GM19395 (cell line): Measurements from ENCODE around the gene CAPN5.

Source experiments
- ATAC-seq: cut with Tn5 transposase; IDR thresholded peaks from one replicate; pipeline ENCODE4 v1.9.1; 2021; ENCODE audit warnings: mild to moderate bottlenecking, moderate library complexity; ENCODE audit not compliant: unreplicated experiment

Gene CAPN5

DNA sequence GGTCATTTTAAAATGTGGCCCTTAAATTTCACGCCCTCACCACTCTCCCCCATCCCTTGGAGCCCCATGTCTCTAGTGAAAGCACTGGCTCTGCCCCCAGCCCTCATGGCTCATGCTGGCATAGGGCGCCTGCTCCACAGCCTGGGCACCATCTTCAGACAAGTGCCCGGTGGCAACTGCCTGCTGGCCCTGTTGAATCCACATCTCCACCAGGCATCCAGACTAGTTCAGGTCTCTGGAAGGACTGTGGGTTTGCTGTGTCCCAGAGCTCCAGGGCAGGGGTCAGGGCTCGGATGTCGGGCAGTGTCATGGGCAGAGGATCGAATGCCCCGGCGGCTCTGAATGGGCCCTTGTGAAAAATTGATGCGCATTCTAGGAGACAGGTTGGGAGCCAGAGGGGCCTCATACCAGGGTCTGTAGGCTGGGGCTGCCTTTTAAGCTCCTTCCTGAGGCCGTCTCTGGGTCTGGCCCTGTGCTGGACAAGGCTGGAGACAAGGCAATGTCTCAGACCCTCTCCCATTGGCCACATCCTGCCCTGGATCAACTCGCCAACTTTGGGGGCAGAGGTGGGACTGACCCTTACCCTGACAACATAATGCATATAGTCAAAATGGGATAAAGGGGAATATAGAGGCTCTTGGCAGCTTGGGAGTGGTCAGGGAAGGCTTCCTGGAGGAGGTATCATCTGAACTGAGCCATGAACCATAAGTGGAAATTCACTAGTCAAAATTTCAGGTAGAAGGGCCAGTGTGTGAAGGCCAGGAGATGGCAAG is 62.5 kb downstream of the CAPN5 start:
- ATAC-seq: no peak

DNA sequence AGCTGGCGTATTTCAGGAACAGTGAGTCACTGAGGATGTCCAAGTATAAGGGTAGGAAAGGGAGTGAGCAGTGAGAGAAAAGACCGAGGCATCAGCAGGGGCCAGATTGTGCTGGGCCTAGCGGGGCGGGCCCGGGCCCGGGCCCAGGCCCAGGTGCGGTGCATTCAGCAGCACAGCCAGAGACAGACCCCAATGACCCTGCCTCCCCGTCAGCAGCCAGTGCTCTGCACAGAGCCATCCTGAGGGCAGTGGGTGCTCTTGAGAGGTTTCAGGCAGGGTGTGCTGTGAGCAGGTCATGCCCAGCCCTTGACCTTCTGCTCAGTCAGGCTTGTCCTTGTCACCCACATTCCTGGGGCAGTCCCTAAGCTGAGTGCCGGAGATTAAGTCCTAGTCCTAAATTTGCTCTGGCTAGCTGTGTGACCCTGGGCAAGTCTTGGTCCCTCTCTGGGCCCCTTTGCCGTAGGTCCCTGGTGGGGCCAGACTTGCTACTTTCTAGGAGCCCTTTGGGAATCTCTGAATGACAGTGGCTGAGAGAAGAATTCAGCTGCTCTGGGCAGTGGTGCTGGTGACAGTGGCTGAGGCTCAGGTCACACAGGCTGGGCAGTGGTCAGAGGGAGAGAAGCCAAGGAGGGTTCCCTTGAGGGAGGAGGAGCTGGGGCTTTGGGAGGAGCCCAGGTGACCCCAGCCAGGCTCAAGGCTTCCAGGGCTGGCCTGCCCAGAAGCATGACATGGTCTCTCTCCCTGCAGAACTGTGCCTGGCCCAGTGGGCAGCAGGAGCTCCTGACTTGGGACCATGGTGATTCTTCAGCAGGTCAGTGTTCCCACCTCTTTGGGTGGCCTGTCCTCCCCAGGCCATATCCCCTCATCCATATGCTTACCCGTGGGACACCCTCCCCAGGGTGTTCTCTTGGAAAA is 63.3 kb downstream of the CAPN5 start:
- ATAC-seq: no peak

DNA sequence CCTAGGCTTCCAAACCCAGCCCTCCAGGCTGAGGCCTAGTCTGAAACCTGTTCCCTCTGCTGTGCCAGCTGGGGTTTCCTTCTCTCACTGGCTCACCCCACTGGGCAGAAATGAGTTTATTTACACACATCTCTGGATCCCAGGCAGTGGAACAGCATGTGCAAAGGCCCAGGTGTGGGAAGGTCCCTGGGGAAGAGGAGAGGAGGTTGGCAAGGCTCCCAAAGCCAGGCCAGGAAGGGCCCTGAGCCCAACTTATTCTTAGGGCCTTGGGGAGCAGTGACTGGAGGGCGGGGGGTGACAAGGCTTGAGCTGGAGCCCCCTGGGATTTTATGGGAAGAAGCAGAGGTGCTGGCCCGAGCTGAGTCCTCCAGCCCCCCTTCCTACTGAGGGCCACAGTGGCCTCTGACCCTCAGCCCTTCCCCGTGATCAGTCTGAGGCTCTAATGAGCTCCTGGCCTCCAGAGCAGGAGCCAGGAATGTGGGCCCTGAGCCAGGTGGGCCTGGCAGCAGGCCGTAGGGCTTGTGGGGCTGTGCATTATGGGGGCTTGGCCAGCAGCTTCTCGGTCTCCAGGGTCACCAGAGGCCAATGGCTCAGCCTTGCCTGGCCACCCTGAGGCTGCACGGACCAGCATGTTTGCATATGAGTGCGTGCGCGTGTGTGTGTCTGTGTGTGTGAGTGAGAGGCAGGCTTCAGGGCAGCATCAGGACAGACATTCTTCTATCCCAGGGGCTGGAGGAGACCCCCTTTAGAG is 64.2 kb downstream of the CAPN5 start:
- no peak for ATAC-seq

DNA sequence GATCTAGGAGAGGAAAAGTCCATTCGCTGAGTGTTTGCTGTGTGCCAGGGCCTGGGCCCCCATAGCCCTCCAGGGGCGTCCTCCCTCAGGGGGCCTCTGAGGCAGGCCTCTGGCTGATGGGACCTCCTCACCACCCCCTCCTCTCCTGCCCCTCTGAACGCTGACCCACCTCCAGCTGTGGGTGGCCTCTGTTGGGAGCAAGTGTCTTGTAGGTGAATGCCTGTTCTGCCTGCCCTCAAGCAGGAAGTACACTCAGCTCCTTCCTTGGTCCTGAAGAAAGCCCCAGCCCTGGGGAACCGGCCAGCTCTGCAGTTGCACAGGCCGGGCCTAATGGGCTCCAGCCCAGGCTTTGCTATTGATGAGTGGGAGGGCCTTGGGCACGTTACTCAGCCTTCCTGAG is 64.8 kb downstream of the CAPN5 start:
- no peak for ATAC-seq

DNA sequence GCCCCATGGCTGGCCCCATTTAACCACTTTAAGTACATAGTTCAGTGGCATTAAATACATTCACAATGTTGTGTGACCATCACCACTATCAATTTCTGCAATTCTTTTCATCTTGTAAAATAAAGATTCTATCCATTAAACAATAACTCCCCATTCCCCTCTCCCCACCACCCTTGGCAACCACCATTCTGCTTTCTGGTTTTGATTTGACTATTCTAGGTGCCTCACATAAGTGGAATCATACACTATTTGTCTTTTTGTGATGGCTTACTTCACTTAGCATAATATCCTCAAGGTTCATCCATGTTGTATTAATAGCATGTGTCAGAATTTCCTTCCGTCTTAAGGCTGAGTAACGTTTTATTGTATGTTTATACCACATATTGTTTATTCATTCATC is 68.3 kb downstream of the CAPN5 start:
- no peak for ATAC-seq

DNA sequence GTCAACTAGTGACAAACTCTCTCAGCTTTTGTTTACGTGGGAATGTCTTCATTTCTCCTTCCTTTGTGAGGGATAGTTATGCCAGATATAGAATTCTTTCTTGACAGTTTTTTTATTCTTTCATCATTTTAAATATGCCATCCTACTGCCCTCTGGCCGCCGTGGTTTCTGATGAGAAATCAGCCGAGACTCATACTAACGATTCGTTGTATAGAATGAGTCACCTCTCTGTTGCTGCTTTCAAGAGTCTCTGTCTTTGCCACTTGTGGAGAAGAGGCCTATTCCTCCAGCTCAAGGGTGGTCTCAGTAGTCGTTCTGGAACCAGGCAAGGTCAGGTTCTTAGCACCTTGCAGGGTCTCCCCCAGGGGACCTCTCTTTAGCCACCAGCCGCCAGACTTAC is 69.3 kb downstream of the CAPN5 start:
- ATAC-seq: no peak

DNA sequence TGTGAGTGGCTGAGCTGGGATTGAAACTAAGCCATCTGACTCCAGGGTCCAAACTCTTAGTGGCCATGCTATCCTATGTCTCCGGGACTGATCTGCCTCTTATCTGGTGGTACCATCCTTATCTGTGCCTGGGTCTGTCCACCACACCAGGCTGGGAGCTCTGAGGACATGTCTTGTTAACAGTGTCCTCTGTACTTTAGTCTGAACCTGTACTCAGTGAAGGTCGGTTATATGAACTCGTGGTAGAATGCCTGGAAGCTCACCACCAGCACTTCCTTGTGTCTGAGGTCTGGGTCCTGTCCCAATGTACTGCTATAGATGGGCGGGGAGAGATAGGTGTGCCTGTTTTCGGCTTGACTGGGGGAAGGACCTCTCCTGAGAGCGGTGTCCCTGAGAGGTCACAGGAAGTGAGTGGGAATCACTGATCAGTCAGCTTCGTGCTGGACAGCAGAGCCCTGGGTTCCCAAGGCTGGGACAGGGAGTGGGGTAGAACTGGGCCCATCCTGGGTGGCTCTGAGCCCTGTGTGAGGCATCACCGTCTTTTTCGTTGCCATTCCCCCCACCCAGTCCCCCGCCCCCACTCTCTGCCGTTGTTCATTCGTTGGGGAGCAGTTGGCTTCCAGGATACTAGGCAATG is 70.1 kb downstream of the CAPN5 start:
- ATAC-seq: no peak

DNA sequence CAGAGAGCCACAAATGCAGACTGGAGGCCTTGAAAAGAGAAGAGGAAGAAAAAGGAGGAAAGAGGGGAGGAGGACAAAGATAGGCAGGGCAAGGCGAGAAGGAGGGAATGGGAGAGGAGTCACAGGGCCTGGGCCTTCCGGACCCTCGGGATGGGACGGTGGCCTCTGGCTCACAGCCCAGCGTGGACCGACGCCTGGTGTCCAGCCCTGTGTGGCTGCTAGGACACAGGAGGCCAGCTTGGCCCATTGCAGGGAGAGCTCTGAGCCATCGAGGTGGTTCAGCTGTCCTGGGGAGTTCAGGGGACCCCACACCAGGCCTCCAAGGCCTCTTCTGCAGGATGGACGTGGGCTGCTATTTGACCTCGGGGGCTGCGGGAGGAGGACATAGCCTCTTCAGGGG is 70.7 kb downstream of the CAPN5 start:
- ATAC-seq: no peak

DNA sequence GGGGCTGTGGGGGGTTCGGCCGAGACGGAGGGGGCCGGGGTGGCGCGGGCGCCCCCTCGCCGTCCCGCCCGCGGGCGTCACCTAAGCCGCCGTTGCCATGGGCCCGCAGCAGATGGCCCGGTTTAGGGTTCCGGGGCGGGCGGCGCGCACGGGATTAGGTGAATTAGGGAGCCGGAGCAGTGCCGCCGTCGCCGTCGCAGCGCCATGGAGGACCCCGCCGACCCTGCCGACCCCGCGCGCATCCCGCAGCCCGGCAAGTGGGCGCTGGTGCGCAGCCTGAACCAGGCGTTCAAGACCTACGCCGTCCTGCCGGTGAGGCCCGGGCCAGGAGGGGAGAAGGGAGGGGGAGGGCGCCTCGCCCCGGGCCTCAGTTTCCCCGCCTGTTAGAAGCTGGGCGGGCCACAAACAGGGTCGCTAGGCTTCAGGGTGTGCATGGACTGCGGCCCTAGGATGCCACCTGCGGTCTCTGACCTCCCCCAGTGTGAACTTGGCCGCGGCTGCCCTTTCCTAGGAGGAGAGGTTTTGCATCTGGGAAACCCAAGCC is 71.4 kb downstream of the CAPN5 start:
- no peak for ATAC-seq

DNA sequence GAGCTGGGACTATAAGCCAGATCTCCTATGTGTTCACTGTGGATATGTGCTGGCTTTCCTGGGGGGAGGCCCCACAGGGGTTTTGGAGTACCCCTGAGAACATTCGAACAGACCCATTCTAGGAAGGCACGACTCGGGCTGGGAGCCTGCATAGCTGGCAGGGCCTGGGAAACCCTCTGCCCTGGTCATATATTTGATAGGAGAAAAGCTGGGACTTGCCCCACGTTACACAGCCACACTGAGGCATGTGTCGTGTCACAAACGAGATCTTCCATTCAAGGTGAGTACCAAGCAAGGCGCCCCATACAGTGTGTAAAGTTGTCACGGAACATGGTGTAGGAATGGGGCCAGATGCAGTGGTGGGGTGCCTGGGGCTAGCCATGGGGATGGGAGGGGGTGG is 72.4 kb downstream of the CAPN5 start:
- ATAC-seq: no peak

DNA sequence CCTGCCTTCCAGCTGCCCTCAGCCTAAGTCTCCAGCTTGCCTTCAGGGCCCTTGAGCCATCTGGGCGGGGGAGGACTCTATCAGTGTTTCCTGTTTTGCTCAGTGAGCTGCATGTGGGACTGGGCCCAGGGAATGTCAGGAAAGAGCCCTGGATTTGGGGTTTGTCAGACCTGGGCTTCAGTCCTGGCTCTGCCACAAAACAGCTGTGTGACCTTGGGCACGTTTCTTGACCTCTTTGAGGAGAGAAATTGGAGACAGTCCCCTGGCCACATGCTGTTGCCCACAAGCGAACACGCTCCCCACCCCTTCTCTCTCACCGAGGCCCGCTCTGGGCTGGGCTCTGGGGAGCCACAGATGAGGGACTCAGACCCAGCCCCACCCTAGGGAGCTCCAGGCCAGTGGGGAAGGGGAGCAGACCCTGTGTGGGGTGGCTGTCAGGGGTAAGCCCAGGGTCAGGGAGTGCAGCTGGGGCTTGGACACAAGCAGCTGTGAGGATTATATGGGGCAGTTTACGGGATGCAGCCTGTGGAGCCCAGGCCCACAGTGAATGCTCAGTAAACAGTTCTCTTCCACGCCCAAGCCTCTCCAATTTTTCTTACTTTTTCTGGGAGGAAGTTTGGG is 73.6 kb downstream of the CAPN5 start:
- no peak for ATAC-seq

DNA sequence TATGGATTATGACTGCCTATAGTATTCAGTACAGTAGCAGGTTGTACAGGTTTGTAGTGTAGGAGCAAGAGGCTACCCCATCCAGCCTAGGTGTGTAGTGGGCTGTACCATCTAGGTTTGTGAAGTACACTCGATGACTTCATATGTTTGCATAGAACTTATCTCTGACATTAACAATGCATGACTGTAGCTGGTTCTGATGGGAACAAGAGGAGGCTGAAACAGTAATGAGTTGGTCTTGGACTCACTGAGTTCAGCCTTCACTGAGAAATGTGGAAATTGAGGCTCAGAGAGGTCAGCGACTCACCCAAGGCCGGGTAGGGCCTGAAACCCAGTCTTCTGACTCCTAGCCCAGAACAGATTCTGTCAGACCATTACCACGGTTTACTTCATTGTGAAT is 74.3 kb downstream of the CAPN5 start:
- no peak for ATAC-seq

DNA sequence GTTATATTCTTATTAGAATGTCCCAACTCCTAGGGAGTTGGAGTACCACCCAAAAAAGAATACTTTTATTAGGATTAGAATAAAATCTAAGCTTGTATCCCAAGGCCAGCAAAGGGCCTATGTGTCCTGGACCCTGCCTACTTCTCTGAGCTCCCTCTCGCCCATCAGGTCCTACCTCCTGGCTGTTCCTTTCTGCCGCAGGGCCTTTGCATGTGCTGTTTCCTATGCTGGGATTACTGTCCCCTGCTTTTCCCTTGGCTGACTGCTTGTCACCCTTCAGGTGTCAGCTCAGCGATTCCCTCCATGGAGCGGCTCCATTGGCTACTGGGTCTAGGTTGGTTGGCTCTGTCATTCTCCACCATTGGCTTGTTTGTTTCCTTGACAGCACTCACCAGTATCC is 74.7 kb downstream of the CAPN5 start:
- ATAC-seq: no peak

DNA sequence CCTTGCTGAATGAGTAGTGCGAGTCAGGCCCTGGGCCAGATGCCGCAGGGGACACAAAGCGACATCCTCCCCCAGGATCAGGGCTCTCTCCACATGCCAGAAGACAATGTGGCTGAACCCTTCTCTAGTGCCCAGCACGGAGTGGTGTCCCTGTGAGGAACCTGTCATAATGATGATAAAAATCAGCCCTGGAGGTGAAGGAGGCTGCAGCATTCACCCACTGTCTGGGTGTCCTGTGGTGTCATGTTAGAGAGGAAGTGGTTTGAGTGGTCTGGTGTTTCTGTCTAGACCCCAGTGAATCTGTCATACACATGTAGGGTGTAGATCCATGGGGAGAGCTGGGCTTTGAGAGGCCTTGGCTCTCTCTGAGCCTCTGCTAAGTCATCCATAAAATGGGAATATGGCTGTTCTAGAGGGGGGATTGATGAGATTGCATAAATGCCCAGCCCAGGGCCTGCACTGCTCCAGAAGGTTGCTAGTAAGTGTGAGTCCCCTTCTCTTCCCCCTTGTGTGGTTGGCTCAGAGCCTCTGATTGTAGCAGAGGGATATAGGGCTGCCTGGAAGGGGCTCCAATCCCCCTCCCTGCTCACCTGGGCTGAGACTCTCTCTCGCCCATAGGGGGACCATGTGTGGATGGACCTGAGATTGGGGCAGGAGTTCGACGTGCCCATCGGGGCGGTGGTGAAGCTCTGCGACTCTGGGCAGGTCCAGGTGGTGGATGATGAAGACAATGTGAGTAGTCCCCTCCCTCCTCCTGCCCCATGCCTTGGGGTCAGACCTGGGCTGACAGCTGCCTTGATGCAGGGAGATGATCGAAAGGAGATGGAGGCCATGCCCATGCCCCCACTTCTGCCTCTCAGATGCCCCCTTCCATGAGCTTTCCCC is 75.6 kb downstream of the CAPN5 start:
- no peak for ATAC-seq

DNA sequence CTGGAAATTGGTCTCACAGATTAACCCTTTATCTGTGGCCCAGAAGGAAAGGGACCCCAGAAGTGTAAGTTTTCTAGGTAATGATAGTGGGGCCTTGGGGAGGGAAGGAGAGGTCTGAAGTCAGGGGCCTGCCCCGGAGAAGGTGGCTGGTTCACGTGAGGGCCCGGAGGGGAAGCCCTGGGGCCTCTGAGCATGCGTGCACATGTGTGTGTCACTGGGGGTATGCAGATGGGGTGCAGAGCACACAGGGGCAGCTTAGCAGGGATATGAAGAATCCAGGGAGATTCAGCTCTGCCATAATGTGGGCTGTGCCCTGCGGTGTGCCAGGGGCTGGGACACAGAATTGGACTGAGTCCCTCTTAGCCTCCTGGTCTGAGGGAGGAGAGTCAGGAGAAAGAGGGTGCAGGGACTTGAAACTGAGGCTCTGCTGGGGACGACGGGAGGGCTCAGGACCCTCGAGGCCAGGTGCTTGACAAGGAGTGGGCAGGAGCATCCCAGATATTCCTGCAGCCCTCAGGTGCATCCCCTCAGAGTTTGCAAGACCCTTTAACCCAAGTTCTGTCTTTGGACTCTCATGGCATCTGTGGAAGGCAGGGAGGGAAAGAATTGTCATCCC is 76.7 kb downstream of the CAPN5 start:
- no peak for ATAC-seq

DNA sequence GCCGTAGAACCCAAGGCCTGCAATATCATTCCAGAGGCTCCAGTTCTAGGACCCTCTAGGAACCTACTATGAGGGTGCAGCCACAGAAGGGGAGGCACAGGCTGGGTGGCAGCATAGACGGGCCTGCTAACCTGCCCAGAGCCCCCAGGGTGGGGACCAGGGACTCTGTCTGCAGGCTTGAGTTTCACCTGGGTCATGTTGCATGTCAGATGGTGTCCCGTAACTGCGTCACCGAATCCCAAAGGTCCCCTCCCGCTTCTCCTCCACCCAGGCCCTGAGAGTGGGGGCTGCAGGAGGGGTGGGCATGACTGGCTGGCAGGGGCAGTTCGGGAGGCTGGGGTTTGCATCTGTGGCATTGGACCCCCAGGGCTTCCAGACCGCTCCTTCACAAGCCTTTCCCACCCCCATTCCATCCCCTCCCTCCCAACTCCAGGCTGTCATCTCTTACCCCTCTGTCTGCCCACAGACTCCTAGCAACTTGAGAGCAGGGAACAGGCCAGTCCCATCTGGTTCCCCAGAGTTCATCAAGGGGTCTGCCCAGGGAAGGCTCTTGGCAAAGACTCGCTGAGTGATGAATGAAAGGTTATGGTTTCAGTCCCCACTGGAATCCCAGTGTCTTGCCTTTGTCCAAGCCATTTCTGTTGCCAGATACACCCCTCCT is 77.6 kb downstream of the CAPN5 start:
- ATAC-seq: no peak

DNA sequence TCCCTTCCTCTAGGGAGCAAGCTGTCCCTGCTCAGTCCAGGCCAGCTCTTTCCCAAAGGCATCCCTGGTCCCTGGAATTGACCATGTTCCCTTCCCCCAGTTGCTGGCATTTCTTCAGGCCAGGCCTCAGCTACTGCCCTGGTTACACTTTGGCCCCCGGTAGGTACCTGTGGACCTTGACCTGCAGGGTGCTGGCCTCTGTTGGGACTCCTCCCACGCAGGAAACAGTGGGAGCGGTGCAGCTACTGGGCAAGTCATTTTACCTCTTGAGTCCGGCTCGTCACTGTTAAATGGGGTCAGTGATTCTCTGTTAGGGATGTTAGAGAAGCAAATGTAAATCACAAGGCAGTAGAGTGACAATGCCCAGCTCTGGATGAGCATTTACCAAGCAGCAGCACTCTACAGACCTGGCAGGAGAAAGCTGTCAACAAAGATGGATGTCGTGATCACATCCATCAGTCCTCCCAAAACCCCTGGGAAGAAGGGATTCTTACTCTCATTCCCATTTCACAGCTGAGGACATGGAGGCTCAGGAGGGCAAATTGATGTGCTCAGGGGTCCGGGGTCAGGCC is 78.2 kb downstream of the CAPN5 start:
- ATAC-seq: no peak
